ENCODE results near the gene LAPTM5.

Gene LAPTM5

GRCh38 chr1:30686236-30686935, 71.2 kb downstream of the LAPTM5 start:
- H3K27ac Mint-ChIP-seq = no peak overlapping the region
- ATAC-seq (ENCODE audit: low read depth) (no peak), DNase-seq (ENCODE audit: low spot score in 2 of 2) (no peak)
- no peak overlapping the region for H3K4me3 Mint-ChIP-seq
- H3K9me3 Mint-ChIP-seq = no peaks in the 10 kb centered on the region
- no peaks in the 10 kb centered on the region for H3K36me3 Mint-ChIP-seq
- no peaks in the 10 kb centered on the region for H3K4me1 Mint-ChIP-seq
- peaks cover 25% of the 10 kb centered on the region for H3K27me3 Mint-ChIP-seq

- ATAC-seq (ENCODE audit: low read depth) (no peak), DNase-seq (ENCODE audit: low spot score in 2 of 2) (no peak)
- Mint-ChIP-seq H3K27ac (no peak overlapping the region), H3K4me3 (no peak overlapping the region), H3K27me3 (peaks cover 25% of the 10 kb centered on the region), H3K4me1 (no peaks in the 10 kb centered on the region), H3K36me3 (no peaks in the 10 kb centered on the region), H3K9me3 (no peaks in the 10 kb centered on the region)
These were observed 71.8 kb downstream of the LAPTM5 start for GRCh38 chr1:30685796-30686165.

- peaks cover 25% of the 10 kb centered on the region for H3K27me3 Mint-ChIP-seq
- H3K9me3 Mint-ChIP-seq = no peaks in the 10 kb centered on the region
- H3K4me3 Mint-ChIP-seq = no peak overlapping the region
- no peak overlapping the region for H3K27ac Mint-ChIP-seq
- H3K36me3 Mint-ChIP-seq = no peaks in the 10 kb centered on the region
- ATAC-seq (ENCODE audit: low read depth) (peak; percentile 42), DNase-seq (ENCODE audit: low spot score in 2 of 2) (no peak)
- no peaks in the 10 kb centered on the region for H3K4me1 Mint-ChIP-seq
These were observed 72.4 kb downstream of the LAPTM5 start for GRCh38 chr1:30684881-30685795.

GRCh38 chr1:30684259-30684658, 73.3 kb downstream of the LAPTM5 start:
- H3K27ac Mint-ChIP-seq = no peak overlapping the region
- DNase-seq (ENCODE audit: low spot score in 2 of 2) = no peak
- no peaks in the 10 kb centered on the region for H3K4me1 Mint-ChIP-seq
- no peak for ATAC-seq (ENCODE audit: low read depth)
- H3K4me3 Mint-ChIP-seq = no peak overlapping the region
- H3K27me3 Mint-ChIP-seq = peaks cover 22% of the 10 kb centered on the region
- no peaks in the 10 kb centered on the region for H3K36me3 Mint-ChIP-seq
- H3K9me3 Mint-ChIP-seq = no peaks in the 10 kb centered on the region

GRCh38 chr1:30683699-30684098, 73.9 kb downstream of the LAPTM5 start:
- Mint-ChIP-seq H3K9me3 (no peaks in the 10 kb centered on the region), H3K36me3 (peaks cover 2% of the 10 kb centered on the region), H3K27ac (no peak overlapping the region), H3K4me3 (no peak overlapping the region), H3K4me1 (no peaks in the 10 kb centered on the region), H3K27me3 (peaks cover 20% of the 10 kb centered on the region)
- ATAC-seq (ENCODE audit: low read depth) = no peak
- DNase-seq (ENCODE audit: low spot score in 2 of 2) = no peak

All from memory B cell (primary cell).